Measurements from ENCODE around the gene CYP4A22. TPM values are rescaled to one million over a fixed set of nuclear protein-coding genes. Genes with fewer than 3 reads are reported as not detected.

The CYP4A22 gene
- total and polyA plus RNA-seq, 2 donors (not counting 3 experiments of a cell fraction or from before 2014, with no cell fraction given): not detected

DNA sequence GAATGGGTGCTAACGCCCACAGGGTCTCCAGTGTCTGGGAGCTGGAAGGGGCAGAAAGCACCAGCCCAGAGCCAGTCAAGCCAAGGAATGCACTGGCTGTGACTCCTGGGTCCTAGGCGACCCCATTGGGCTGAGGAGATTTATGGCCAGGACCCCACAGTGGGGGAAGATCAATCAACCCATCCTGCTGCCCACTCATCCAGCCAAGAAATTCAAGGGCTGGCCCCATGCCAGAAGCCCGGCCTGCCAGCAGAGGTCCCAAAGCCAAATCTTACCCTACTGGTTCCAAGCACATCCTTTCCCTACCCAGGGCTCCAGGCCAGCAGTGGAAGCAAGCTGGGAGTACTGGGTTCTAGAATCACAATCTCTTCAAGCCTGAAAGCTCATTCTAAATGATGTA, 59.4 kb downstream of the CYP4A22 start:
- H3K9ac ChIP-seq (replicated peaks; ENCODE audit: extremely low read depth, insufficient read depth, low read length): no peak overlapping the region
- H3K27ac ChIP-seq (ENCODE audit: insufficient read depth, low read depth, low read length): no peak overlapping the region
- no peaks in the 10 kb centered on the region for H3K36me3 ChIP-seq (ENCODE audit: control insufficient read depth in 2 of 2, extremely low read depth in 1 of 2, insufficient read depth in 2 of 2, low read length in 2 of 2)
- no peak for FAIRE-seq
- H3K27me3 ChIP-seq (ENCODE audit: control insufficient read depth in 2 of 2, insufficient read depth in 2 of 2, low read length in 2 of 2): no peaks in the 10 kb centered on the region
- no peaks in the 10 kb centered on the region for H3K79me2 ChIP-seq (ENCODE audit: control insufficient read depth, insufficient read depth, low read length)
- DNase-seq (ENCODE audit: low read depth, low spot score): no peak
- ChIA-PET CTCF (interaction anchor here (0.9 to 8.0 kb wide), 5 partner anchors 11 to 137 kb away, joined by 3 to 224 read pairs (median 5); partner anchors contain the start of gene CMPK1), POLR2A (no interaction called here)
- no peak overlapping the region for H3K4me2 ChIP-seq (ENCODE audit: insufficient read depth, low read length)
- no TSS peak for BruUV-seq (replicated peaks)
- no peak overlapping the region for H2AFZ ChIP-seq (ENCODE audit: low read depth, low read length)
- TF ChIP-seq CTCF (IDR thresholded peaks at IDR 0.05; ENCODE audit: extremely low read depth in 1 of 2, insufficient read depth in 1 of 2, low read depth in 1 of 2, low read length in 2 of 2): no peak
- TF ChIP-seq, protein P1, sequence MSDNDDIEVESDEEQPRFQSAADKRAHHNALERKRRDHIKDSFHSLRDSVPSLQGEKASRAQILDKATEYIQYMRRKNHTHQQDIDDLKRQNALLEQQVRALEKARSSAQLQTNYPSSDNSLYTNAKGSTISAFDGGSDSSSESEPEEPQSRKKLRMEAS (IDR thresholded peaks at IDR 0.05; ENCODE audit: insufficient read depth, insufficient read length): no peak
- TF ChIP-seq GATA2 (IDR thresholded peaks at IDR 0.05; ENCODE audit: insufficient read depth, insufficient read length, low read depth, low read length): no peak
- TF ChIP-seq POLR2A (IDR thresholded peaks at IDR 0.05; ENCODE audit: low read depth, low read length): no peak
- TF ChIP-seq POLR2AphosphoS5 (IDR thresholded peaks at IDR 0.05; ENCODE audit: insufficient read depth, low read depth, low read length): no peak
- TF ChIP-seq EZH2 (IDR thresholded peaks at IDR 0.05; ENCODE audit: borderline replicate concordance, low read depth, low read length, severe bottlenecking): no peak
- TF ChIP-seq JUN (IDR thresholded peaks at IDR 0.05; ENCODE audit: borderline replicate concordance, insufficient read depth, insufficient read length, low read depth): no peak
- no peak for TF ChIP-seq FOS (IDR thresholded peaks at IDR 0.05; ENCODE audit: borderline replicate concordance, insufficient read depth, low read length)
- no peak for TF ChIP-seq MYC (IDR thresholded peaks at IDR 0.05; ENCODE audit: low read depth, low read length)
- no peaks in the 10 kb centered on the region for H3K9me3 ChIP-seq (replicated peaks; ENCODE audit: control insufficient read depth, insufficient read depth, low read length)
- no peaks in the 10 kb centered on the region for H3K4me1 ChIP-seq (ENCODE audit: control insufficient read depth, extremely low read depth, insufficient read depth, low read length)
- intact Hi-C loops (cut with micrococcal nuclease) (no loop called here), dilution Hi-C loops (cut with MboI; ENCODE audit: extremely low pct_ligation_motif_present, low sequenced_read_pairs) (no loop called here)
- H3K9me1 ChIP-seq (replicated peaks; ENCODE audit: control insufficient read depth, extremely low read depth, insufficient read depth, low read length): no peaks in the 10 kb centered on the region
- no peaks in the 10 kb centered on the region for H4K20me1 ChIP-seq (replicated peaks; ENCODE audit: control insufficient read depth, extremely low read depth, insufficient read depth, low read length)
- H3K4me3 ChIP-seq (replicated peaks in 1 of 3; ENCODE audit: insufficient read depth in 1 of 3, low read depth in 1 of 3, low read length in 3 of 3): no peak overlapping the region
